Neural cell (in vitro differentiated cells): Measurements from ENCODE around the gene KANSL1L.
A peak's percentile ranks its signal among the peaks of the same experiment; 100 is the strongest.

Experiments used
- EZH2 ChIP-seq: fragments of 200-600, 300-800 bp; shearing (Covaris generic), sonication (generic); IDR thresholded peaks from 2 replicates; pipeline ENCODE4 v1.6.1; 2014; ENCODE audit warnings: antibody characterized with exemption, low read length, borderline replicate concordance, mild to moderate bottlenecking; ENCODE audit not compliant: insufficient read depth, poor library complexity, severe bottlenecking
- POLR2AphosphoS5 ChIP-seq: IDR thresholded peaks from 2 replicates; pipeline ENCODE4 v1.6.1; 2012
- TF ChIP-seq, protein P1 (sequence below): fragments of 450-650 bp; IDR thresholded peaks from 2 replicates; pipeline ENCODE4 v1.5.1; 2014; ENCODE audit warnings: antibody characterized with exemption, mild to moderate bottlenecking, moderate library complexity; ENCODE audit not compliant: poor library complexity, severe bottlenecking
- TF ChIP-seq, protein P2 (sequence below): IDR thresholded peaks from 2 replicates; pipeline ENCODE4 v1.6.1; 2012; ENCODE audit warnings: borderline replicate concordance

DNA sequence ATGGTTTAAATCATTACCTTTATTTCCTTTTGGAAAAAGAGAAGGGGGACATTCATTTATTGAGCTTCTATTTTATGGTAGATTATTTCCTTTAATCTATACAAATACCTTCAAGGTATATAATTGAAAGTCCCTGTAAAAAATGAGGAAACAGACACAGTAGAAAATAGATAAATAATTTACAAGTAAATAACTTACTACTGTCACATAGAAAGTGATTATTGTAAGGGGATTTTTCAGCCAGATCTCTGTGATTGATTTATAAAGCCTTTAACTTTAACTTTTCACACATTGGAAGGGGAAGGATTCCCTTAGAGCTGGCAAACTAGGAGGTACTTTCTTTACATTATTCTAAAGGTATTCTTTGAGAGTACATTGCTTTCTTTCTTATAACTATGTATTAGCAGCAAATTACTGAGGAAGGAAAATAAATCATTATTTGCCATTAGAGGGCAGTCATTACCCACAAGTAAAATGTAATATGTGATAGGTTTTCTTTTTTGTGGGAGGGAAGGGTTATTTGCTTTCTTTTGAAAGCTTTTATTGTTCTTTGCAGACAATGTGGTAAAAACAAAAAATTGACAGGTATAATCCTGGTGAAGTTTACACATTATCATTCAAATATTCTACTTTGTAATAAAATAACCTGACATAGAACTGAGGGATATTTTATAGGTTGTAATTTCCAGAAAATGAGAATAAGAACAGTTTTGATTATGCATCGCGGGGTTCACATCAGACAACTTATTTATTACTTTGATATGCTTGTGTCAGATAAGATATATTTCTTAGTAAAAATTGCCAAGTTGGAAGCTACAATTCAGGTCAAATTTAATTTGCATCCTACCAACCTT is 193.6 kb downstream of the KANSL1L start:
- TF ChIP-seq, protein P1, sequence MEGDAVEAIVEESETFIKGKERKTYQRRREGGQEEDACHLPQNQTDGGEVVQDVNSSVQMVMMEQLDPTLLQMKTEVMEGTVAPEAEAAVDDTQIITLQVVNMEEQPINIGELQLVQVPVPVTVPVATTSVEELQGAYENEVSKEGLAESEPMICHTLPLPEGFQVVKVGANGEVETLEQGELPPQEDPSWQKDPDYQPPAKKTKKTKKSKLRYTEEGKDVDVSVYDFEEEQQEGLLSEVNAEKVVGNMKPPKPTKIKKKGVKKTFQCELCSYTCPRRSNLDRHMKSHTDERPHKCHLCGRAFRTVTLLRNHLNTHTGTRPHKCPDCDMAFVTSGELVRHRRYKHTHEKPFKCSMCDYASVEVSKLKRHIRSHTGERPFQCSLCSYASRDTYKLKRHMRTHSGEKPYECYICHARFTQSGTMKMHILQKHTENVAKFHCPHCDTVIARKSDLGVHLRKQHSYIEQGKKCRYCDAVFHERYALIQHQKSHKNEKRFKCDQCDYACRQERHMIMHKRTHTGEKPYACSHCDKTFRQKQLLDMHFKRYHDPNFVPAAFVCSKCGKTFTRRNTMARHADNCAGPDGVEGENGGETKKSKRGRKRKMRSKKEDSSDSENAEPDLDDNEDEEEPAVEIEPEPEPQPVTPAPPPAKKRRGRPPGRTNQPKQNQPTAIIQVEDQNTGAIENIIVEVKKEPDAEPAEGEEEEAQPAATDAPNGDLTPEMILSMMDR: peak; percentile 70
- no peak for TF ChIP-seq POLR2AphosphoS5
- TF ChIP-seq, protein P2, sequence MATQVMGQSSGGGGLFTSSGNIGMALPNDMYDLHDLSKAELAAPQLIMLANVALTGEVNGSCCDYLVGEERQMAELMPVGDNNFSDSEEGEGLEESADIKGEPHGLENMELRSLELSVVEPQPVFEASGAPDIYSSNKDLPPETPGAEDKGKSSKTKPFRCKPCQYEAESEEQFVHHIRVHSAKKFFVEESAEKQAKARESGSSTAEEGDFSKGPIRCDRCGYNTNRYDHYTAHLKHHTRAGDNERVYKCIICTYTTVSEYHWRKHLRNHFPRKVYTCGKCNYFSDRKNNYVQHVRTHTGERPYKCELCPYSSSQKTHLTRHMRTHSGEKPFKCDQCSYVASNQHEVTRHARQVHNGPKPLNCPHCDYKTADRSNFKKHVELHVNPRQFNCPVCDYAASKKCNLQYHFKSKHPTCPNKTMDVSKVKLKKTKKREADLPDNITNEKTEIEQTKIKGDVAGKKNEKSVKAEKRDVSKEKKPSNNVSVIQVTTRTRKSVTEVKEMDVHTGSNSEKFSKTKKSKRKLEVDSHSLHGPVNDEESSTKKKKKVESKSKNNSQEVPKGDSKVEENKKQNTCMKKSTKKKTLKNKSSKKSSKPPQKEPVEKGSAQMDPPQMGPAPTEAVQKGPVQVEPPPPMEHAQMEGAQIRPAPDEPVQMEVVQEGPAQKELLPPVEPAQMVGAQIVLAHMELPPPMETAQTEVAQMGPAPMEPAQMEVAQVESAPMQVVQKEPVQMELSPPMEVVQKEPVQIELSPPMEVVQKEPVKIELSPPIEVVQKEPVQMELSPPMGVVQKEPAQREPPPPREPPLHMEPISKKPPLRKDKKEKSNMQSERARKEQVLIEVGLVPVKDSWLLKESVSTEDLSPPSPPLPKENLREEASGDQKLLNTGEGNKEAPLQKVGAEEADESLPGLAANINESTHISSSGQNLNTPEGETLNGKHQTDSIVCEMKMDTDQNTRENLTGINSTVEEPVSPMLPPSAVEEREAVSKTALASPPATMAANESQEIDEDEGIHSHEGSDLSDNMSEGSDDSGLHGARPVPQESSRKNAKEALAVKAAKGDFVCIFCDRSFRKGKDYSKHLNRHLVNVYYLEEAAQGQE: no peak
- TF ChIP-seq EZH2: no peak
